HUES48 (cell line): ENCODE results near the gene RFTN1.

Source experiments
- H3K27ac ChIP-seq: one replicate; pipeline ENCODE4 v1.7.0; 2013; ENCODE audit warnings: low read depth, low read length, inconsistent platforms
- H3K27me3 ChIP-seq: 2 replicates; pipeline ENCODE4 v1.6.1; 2013; ENCODE audit warnings: mild to moderate bottlenecking, low read length; ENCODE audit not compliant: control insufficient read depth, insufficient read depth
- H3K36me3 ChIP-seq: 2 replicates; pipeline ENCODE4 v1.6.1; 2013; ENCODE audit warnings: low read length; ENCODE audit not compliant: control insufficient read depth, insufficient read depth
- H3K4me1 ChIP-seq: 2 replicates; pipeline ENCODE4 v1.6.1; 2013; ENCODE audit warnings: mild to moderate bottlenecking, low read length; ENCODE audit not compliant: control insufficient read depth, insufficient read depth
- H3K4me3 ChIP-seq: 2 replicates; pipeline ENCODE4 v1.5.1; 2013; ENCODE audit warnings: mild to moderate bottlenecking, low read depth, low read length
- H3K9ac ChIP-seq: 2 replicates; pipeline ENCODE4 v1.6.1; 2013; ENCODE audit warnings: mild to moderate bottlenecking, low read depth, low read length, moderate library complexity
- H3K9me3 ChIP-seq: 2 replicates; pipeline ENCODE4 v1.6.1; 2013; ENCODE audit warnings: low read length; ENCODE audit not compliant: control insufficient read depth, insufficient read depth

Gene RFTN1

DNA sequence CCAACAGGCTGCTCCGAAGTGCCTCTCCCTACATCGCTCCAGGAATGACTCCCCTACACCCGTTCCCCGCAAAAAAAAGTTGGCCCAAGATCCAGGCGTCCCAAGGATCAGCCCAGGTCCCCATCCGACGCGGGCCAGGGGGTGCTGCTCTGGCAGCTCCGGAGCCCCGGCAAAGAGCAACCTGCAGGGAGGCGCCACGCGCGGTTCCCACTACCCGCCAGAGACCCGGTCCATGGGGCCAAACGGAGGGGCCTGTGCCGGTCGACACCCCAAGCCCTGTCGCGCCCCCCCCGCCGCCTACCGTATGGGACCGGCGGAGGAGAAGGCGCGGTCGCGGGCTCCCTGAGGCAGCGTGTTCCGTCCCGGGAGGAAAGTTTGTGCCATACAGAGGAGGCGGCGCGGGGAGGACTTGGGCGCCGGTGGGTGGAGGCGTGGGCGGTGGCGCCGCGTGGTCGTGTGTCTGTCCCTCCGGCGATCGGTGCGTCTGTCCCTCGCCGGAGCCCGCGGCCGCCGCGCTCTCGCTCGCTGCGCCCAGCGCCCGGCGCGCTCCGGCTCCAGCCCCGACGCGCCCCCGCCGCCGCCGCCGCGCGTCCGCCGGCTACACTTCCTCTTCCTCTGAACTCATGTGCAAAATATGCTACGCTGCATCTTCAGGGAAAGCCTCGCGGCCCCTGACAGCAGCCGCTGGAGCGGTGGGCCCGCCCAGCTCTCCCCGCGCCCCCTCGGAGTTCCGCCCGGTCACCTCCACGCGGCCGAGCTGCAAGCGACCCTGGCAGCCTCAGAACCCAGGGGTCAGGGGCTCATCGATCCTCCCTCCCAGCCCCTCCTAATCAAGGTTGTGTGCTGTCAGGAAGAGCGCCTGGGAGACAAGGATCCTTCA is at the start of gene RFTN1:
Gene RFTN1 (minus strand): TSS at position 559 of the 880 bp plus-strand sequence. CDS start 19,830 bp downstream, outside the sequence.
- Histone ChIP-seq H3K27ac (no peak within 1 kb of the TSS), H3K27me3 (peaks cover 49% of the 10 kb centered on the region), H3K9ac (no peak within 1 kb of the TSS), H3K4me1 (peaks cover 22% of the 10 kb centered on the region), H3K9me3 (no peaks in the 10 kb centered on the region), H3K4me3 (peak within 1 kb of the TSS; percentile 71), H3K36me3 (no peaks in the 10 kb centered on the region)

- Histone ChIP-seq H3K9ac (no peak overlapping the region), H3K4me3 (no peak overlapping the region), H3K9me3 (no peaks in the 10 kb centered on the region), H3K36me3 (no peaks in the 10 kb centered on the region), H3K4me1 (no peaks in the 10 kb centered on the region), H3K27me3 (no peaks in the 10 kb centered on the region), H3K27ac (no peak overlapping the region)
These were observed 46.3 kb upstream of the RFTN1 start for GRCh38 chr3:16559653-16560365.

- Histone ChIP-seq H3K4me3 (no peak overlapping the region), H3K9me3 (no peaks in the 10 kb centered on the region), H3K36me3 (no peaks in the 10 kb centered on the region), H3K4me1 (peaks cover 10% of the 10 kb centered on the region), H3K27ac (no peak overlapping the region), H3K9ac (no peak overlapping the region), H3K27me3 (no peaks in the 10 kb centered on the region)
These were observed 40.6 kb upstream of the RFTN1 start for GRCh38 chr3:16554126-16554525.

GRCh38 chr3:16552757-16553156 is 39.3 kb upstream of the RFTN1 start:
- Histone ChIP-seq H3K9ac (no peak overlapping the region), H3K27ac (no peak overlapping the region), H3K4me3 (no peak overlapping the region), H3K27me3 (no peaks in the 10 kb centered on the region), H3K4me1 (peaks cover 10% of the 10 kb centered on the region), H3K9me3 (no peaks in the 10 kb centered on the region), H3K36me3 (no peaks in the 10 kb centered on the region)

GRCh38 chr3:16551342-16551976 is 38.0 kb upstream of the RFTN1 start:
- Histone ChIP-seq H3K9me3 (no peaks in the 10 kb centered on the region), H3K4me1 (peaks cover 10% of the 10 kb centered on the region), H3K4me3 (no peak overlapping the region), H3K9ac (no peak overlapping the region), H3K27ac (no peak overlapping the region), H3K27me3 (no peaks in the 10 kb centered on the region), H3K36me3 (no peaks in the 10 kb centered on the region)

GRCh38 chr3:16550676-16551341 is 37.3 kb upstream of the RFTN1 start:
- peak overlapping the region; percentile 24; the same call in 1 of the 2 replicates for H3K4me3 ChIP-seq
- H3K27ac ChIP-seq = no peak overlapping the region
- peak overlapping the region; percentile 57; the same call in 1 of the 2 replicates for H3K9ac ChIP-seq
- peaks cover 10% of the 10 kb centered on the region for H3K4me1 ChIP-seq
- no peaks in the 10 kb centered on the region for H3K36me3 ChIP-seq
- H3K9me3 ChIP-seq = no peaks in the 10 kb centered on the region
- no peaks in the 10 kb centered on the region for H3K27me3 ChIP-seq

DNA sequence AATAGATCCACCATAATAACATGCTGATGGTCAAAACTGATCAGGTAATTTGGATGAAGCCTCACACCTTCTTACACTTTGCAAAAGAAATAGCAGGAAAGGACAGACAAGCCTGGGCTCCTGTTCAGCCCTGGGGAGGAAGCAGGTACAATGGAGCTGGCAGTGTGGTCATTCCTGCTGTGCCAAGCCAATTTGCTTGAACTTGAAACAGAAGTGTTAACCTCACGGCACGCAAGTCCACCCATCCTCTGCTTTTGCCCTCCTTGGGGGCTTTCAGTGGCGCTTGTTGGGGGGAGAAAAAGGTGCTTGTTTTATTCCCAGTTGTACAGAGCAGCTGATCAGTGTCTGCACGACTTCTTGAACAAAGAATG is 36.8 kb upstream of the RFTN1 start:
- no peaks in the 10 kb centered on the region for H3K27me3 ChIP-seq
- no peaks in the 10 kb centered on the region for H3K9me3 ChIP-seq
- H3K27ac ChIP-seq = no peak overlapping the region
- H3K9ac ChIP-seq = peak overlapping the region; percentile 57; the same call in 1 of the 2 replicates
- H3K4me3 ChIP-seq = peak overlapping the region; percentile 24; the same call in 1 of the 2 replicates
- H3K36me3 ChIP-seq = no peaks in the 10 kb centered on the region
- H3K4me1 ChIP-seq = peaks cover 10% of the 10 kb centered on the region

DNA sequence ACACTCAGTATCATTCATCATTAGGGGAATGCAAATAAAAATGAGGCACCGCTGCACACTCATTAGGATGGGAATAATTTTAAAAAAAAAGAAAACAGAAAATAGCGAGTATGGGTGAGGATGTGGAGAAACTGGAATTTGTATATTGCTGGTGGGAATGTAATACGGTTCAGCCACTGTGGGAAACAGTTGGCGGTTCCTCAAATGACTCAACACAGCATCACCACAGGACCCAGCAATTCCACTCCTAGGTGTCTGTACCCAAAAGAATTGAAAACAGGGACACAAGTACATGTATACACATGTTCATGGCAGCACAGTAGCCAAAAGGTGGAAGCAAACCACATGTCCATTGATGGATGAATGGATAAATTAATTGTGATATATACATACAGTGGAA is 35.2 kb upstream of the RFTN1 start:
- Histone ChIP-seq H3K27ac (no peak overlapping the region), H3K4me1 (peaks cover 10% of the 10 kb centered on the region), H3K9ac (no peak overlapping the region), H3K27me3 (no peaks in the 10 kb centered on the region), H3K36me3 (no peaks in the 10 kb centered on the region), H3K4me3 (no peak overlapping the region), H3K9me3 (no peaks in the 10 kb centered on the region)

GRCh38 chr3:16547561-16548357 is 34.3 kb upstream of the RFTN1 start:
- Histone ChIP-seq H3K27me3 (no peaks in the 10 kb centered on the region), H3K4me1 (peaks cover 10% of the 10 kb centered on the region), H3K36me3 (no peaks in the 10 kb centered on the region), H3K9ac (no peak overlapping the region), H3K27ac (no peak overlapping the region), H3K4me3 (no peak overlapping the region), H3K9me3 (no peaks in the 10 kb centered on the region)
